GM12873 (cell line): ENCODE measurements around the gene TMEM72.
A peak's percentile ranks its signal among the peaks of the same experiment; 100 is the strongest.

Source experiments
- CTCF ChIP-seq: IDR thresholded peaks from 2 replicates; pipeline ENCODE4 v1.5.1; 2012; ENCODE audit warnings: low read depth, mild to moderate bottlenecking, moderate library complexity, low read length, control low read depth; ENCODE audit not compliant: insufficient read depth; ENCODE audit errors: missing control alignments

The TMEM72 gene

GRCh38 chr10:44911081-44911540, at the start of gene TMEM72:
TSS of gene TMEM72 (plus strand) at chr10:44911337. CDS start at chr10:44911513, 176 bp downstream.
- TF ChIP-seq CTCF, result no peak

- no peak for TF ChIP-seq CTCF
Measured at GRCh38 chr10:44862006-44862751, 49.0 kb upstream of the TMEM72 start.

- no peak for TF ChIP-seq CTCF
Measured at GRCh38 chr10:44862924-44863323, 48.2 kb upstream of the TMEM72 start.

GRCh38 chr10:44863344-44864047, 47.6 kb upstream of the TMEM72 start:
- no peak for TF ChIP-seq CTCF

GRCh38 chr10:44864051-44864450, 47.1 kb upstream of the TMEM72 start:
- no peak for TF ChIP-seq CTCF

GRCh38 chr10:44864637-44865288, 46.4 kb upstream of the TMEM72 start:
- peak; percentile 94 for TF ChIP-seq CTCF

GRCh38 chr10:44865289-44865671, 45.9 kb upstream of the TMEM72 start:
- no peak for TF ChIP-seq CTCF
